Thymus (tissue), 11 donors: ENCODE data around the gene ARL11. TPM values are rescaled to one million over a fixed set of nuclear protein-coding genes. Genes with fewer than 3 reads are reported as not detected.

Experiments
- DNase-seq, 9 donors: peaks; one replicate each; pipeline ENCODE4 v3.0.0-alpha.2; 2013; ENCODE audit warnings: low spot score in 9 of 9, low read depth in 6 of 9, missing footprints in 1 of 9
- H3K27ac ChIP-seq, 2 donors: one replicate each; pipeline ENCODE4 v1.5.1; 2013; ENCODE audit warnings: control low read depth in 1 of 2, low read depth in 1 of 2, low read length in 1 of 2, mild to moderate bottlenecking in 1 of 2, moderate library complexity in 1 of 2
- H3K27me3 ChIP-seq, 2 donors: one replicate each; pipeline ENCODE4 v1.5.1; 2013; ENCODE audit warnings: low read length in 1 of 2; ENCODE audit not compliant: control insufficient read depth in 2 of 2, insufficient read depth in 1 of 2
- H3K36me3 ChIP-seq, 2 donors: one replicate each; pipeline ENCODE4 v1.5.1; 2013; ENCODE audit warnings: low read length in 1 of 2, mild to moderate bottlenecking in 1 of 2, moderate library complexity in 1 of 2; ENCODE audit not compliant: control insufficient read depth in 2 of 2, insufficient read depth in 2 of 2
- H3K4me1 ChIP-seq, 2 donors: one replicate each; pipeline ENCODE4 v1.5.1; 2013; ENCODE audit warnings: low read length in 2 of 2; ENCODE audit not compliant: control insufficient read depth in 2 of 2, insufficient read depth in 2 of 2
- H3K4me3 ChIP-seq, 2 donors: one replicate each; pipeline ENCODE4 v1.5.1; 2013; ENCODE audit warnings: low read length in 2 of 2, control low read depth in 1 of 2, mild to moderate bottlenecking in 1 of 2
- H3K9me3 ChIP-seq, 2 donors: one replicate each; pipeline ENCODE4 v1.5.1; 2013; ENCODE audit warnings: low read length in 1 of 2, mild to moderate bottlenecking in 1 of 2; ENCODE audit not compliant: control insufficient read depth in 2 of 2, insufficient read depth in 1 of 2
- WGBS: extraction: QIAGEN DNeasy Blood & Tissue Kit; methylation state at CpG from one replicate; pipeline ENCODE4 v1.1.7; 2013; 5-methylcytosine and 5-hydroxymethylcytosine counted together
- polyA plus RNA-seq: library from polyadenylated mRNA; stranded (reverse); fragments of 200-250 nt; gene quantifications from one replicate; pipeline ENCODE4 v1.2.3, GENCODE V29; 2013
- total RNA-seq: library from RNA; stranded (reverse); fragments of 120-200 nt; gene quantifications from one replicate; pipeline ENCODE4 v1.2.4, GENCODE V29; 2013
- donor health status: healthy.

ARL11 gene
- total and polyA plus RNA-seq, 2 donors, result 1.3 to 2.7 TPM

DNA sequence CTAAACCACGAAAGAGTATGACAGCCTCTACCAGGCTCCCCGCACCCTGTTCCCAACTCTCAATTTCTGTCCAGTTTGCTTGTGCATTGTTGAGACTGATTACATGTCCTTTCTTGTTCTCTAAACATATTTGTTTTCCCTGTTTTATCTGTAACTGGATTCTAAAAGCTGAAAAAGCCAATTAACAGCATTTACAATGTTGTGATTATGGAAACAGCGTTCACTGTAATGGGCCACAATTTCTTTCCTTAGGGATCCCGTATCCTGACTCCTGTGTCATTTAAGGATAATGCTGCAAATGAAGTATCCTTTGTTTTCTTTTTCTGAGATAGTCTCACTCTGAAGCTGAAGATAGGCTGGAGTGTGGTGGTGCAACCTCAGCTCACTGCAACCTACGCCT is 42.5 kb downstream of the ARL11 start:
- Histone ChIP-seq H3K27me3 (no peaks in the 10 kb centered on the region), H3K36me3 (peaks cover 5 to 12% of the 10 kb centered on the region in 2 donors), H3K27ac (no peak overlapping the region), H3K4me3 (no peak overlapping the region), H3K4me1 (no peaks in the 10 kb centered on the region), H3K9me3 (no peaks in the 10 kb centered on the region)
- DNase-seq, result no peak
- 87% methylated on average over 5 of the region's 5 CpGs for WGBS

DNA sequence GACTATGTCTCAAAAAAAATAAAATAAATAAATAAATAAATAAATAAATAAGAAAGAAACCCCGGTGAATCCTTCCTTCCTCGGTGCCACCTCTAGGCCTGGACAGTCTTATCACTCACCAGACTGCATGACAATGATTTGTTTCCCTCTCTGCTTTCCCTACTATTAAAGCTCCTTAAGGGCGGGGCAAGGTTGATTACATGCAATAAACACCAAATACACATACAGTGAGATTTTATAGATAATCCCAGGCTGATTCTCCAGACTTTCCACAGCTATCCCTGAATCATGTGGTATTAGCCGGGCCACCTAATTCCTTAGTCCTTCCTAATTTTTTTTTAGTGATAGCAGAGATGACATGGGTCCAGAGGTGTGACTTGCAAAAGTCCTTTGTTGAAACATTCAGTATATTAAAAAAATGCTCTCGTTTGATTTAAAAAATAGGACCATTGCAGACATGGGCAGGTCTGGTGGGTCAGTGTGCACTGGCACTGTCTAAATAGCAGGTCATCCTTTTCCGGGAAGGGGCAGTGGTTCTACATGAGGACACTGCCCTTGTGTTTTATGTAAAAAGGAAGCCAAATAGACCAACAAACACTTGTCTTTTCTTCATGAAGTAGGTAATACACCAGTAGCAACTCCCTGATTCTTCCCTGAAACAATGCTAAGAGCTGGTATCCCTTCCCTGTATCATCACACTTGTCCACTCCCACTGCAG is 48.4 kb downstream of the ARL11 start:
- Histone ChIP-seq H3K36me3 (peaks cover 0 to 5% of the 10 kb centered on the region in 2 donors), H3K9me3 (no peaks in the 10 kb centered on the region), H3K27me3 (no peaks in the 10 kb centered on the region), H3K4me3 (no peak overlapping the region), H3K27ac (no peak overlapping the region), H3K4me1 (peaks cover 0 to 6% of the 10 kb centered on the region in 2 donors)
- WGBS, result 98% methylated on average over 6 of the region's 6 CpGs
- no peak for DNase-seq

DNA sequence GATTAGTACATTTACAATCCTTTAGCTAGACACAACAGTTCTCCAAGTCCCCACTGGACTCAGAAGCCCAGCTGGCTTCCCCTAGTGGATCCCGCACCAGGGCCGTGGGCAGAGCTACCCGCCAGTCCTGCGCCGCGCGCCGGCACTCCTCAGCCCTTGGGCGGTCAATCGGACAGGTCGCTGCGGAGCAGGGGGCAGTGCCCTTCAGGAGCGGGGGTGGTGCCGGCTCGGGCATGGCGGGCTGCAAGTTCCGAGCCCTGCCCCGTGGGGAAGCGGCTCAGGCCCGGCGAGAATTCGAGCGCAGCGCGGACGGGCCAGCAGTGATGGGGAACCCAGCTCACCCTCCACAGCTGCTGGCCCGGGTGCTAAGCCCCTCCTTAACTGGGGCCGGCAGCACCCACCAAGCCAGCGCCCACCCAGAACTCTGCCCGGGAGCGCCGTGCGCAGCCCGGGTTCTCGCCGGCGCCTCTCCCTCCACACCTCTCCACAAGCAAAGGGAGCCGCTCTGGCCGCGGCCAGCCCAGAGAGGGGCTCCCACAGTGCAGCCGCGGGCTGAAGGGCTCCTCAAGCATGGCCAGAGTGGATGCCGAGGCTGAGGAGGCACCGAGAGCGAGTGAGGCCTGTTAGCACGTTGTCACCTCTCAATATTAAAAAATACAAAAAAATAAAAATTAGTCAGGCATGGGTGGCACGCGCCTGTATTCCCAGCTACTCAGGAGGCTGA is 50.0 kb downstream of the ARL11 start:
- peaks cover 0 to 7% of the 10 kb centered on the region in 2 donors for H3K36me3 ChIP-seq
- no peak overlapping the region for H3K4me3 ChIP-seq
- H3K9me3 ChIP-seq, result no peaks in the 10 kb centered on the region
- 97% methylated on average over 48 of the region's 48 CpGs for WGBS
- no peaks in the 10 kb centered on the region for H3K27me3 ChIP-seq
- H3K27ac ChIP-seq, result no peak overlapping the region
- H3K4me1 ChIP-seq, result peaks cover 0 to 6% of the 10 kb centered on the region in 2 donors
- DNase-seq, result no peak

DNA sequence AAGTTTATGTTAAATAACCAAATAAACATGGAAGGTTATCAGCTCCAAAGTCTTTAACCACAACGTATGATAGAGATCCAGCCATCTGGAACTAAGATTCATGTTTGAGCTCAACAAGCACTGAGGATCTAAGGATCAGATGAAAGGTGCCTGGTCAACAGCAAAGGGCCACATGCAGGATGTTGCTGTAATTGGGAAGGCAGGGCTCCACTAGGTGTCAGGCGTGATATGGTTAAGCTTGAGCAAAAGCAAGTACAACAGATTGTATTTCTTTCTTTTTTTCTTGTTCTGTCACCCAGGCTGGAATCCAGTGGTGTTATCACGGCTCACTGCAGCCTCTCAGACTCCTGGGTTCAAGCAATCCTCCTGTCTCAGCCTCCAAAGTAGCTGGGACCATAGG is 50.9 kb downstream of the ARL11 start:
- Histone ChIP-seq H3K4me1 (peaks cover 0 to 6% of the 10 kb centered on the region in 2 donors), H3K27me3 (no peaks in the 10 kb centered on the region), H3K9me3 (no peaks in the 10 kb centered on the region), H3K27ac (no peak overlapping the region), H3K4me3 (no peak overlapping the region), H3K36me3 (peaks cover 0 to 7% of the 10 kb centered on the region in 2 donors)
- peak in 3 of 9 donors; percentile 19 to 53 (median 36) for DNase-seq
- WGBS, result 75% methylated on average over 3 of the region's 3 CpGs

DNA sequence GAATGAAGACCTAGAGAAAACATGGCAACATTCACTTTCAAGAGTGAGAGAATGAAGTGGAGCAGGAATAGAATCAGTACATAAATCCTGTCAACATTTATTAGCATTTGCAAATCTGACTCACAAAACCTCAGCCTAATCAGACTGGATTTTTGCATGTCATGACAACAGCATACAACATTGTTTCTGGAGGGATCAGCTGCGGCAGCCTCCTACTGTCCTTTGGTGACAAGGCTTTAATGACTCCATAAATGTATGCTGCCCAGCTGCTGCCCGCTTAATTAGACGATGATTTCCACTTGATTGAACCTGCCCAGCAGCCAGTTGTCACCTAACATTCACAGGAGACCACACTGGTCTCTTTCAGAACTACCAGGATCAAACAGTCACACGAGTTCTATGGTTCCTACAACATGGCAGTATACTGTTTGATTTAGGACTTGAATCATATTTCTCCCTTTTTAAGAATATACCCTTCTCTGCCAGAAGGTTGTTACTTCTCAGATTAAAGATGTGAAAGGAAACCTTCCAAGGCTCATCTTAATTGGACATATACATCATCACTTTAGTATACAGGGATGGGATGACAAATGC is 53.6 kb downstream of the ARL11 start:
- no peak for DNase-seq
- Histone ChIP-seq H3K27me3 (no peaks in the 10 kb centered on the region), H3K9me3 (no peaks in the 10 kb centered on the region), H3K36me3 (peaks cover 3 to 10% of the 10 kb centered on the region in 2 donors), H3K4me3 (no peak overlapping the region), H3K4me1 (peaks cover 0 to 6% of the 10 kb centered on the region in 2 donors), H3K27ac (no peak overlapping the region)
- WGBS, result 94% methylated on average over 4 of the region's 4 CpGs

Other genes starting within 250 kb of the ARL11 start
- gene CAB39L, start 184.4 kb upstream of the ARL11 start, total RNA-seq, result 7.9 TPM
- gene CAB39L, start 184.4 kb upstream of the ARL11 start, polyA plus RNA-seq, result 7.6 TPM
- 15.5 TPM for gene SETDB2, start 184.2 kb upstream of the ARL11 start, total RNA-seq
- 8.1 TPM for gene SETDB2, start 184.2 kb upstream of the ARL11 start, polyA plus RNA-seq
- gene PHF11, start 132.6 kb upstream of the ARL11 start, total RNA-seq, result 32.9 TPM
- 170 TPM for gene PHF11, start 132.6 kb upstream of the ARL11 start, polyA plus RNA-seq
- gene RCBTB1, start 42.9 kb upstream of the ARL11 start, total RNA-seq, result 15.3 TPM
- gene RCBTB1, start 42.9 kb upstream of the ARL11 start, polyA plus RNA-seq, result 34.7 TPM
- 24.1 TPM for gene EBPL, start 63.0 kb downstream of the ARL11 start, total RNA-seq
- gene EBPL, start 63.0 kb downstream of the ARL11 start, polyA plus RNA-seq, result 69.4 TPM
- gene KPNA3, start 164.2 kb downstream of the ARL11 start, total RNA-seq, result 17.5 TPM
- 26.2 TPM for gene KPNA3, start 164.2 kb downstream of the ARL11 start, polyA plus RNA-seq